ENCODE data around the gene FSIP2. TPM values are rescaled to one million over a fixed set of nuclear protein-coding genes. Genes with fewer than 3 reads are reported as not detected.

FSIP2 gene
- total and polyA plus RNA-seq, 5 donors from 2014 or later: 0.03 to 0.32 TPM; not detected in 3

DNA sequence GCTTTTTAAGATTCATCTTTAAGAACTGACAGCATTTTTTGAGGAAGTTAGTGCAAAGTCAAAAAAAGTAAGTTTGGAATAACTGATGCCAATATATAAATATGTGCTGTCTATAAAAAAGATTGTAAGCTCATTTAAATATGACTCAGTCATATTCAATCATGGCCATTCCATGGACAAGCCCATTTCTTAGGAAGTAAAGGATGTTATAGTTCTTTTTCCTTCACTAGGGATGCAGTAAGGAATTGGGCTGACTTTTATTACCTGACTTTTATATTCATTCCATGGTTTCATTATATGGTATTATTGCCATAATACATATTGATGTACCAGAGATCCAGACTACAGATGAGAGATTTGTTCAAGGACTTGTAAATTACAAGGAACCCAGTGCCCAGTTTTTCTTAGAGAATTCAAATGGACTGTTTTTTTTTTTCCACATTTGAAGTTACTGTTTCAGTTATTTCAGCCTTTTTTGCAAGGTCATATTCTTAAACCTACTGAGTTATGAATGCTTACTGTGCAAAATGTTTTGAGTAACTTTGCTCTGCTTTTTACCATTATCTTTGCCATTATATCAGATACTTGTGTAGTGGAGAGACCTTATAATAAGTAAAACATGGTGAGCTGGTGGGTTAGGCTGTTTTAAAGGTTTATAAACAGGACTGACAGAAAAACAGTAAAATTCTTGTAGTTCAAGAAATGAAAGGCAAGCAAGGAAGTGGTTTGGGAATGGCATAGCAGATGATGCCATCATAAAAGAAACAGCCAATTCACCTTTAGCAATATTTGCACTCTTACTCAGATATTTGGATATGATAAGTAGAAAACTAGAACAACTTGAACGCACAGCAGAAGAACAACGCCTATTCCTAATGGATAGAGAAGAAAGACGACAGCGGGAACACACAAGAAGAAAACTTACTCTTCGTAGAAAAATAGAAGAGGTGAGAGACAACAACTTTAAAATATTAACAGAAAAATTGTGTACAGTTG lies 7.6 kb downstream of the FSIP2 start:
- H3K4me1 ChIP-seq (ENCODE audit: control insufficient read depth, insufficient read depth, low read length, poor library complexity, severe bottlenecking): no peaks in the 10 kb centered on the region
- no peak for DNase-seq
- Mint-ChIP-seq H3K27me3 (no peaks in the 10 kb centered on the region), H3K36me3 (no peaks in the 10 kb centered on the region), H3K9me3 (peaks cover 0 to 7% (median 3%) of the 10 kb centered on the region in 7 donors), H3K4me1 (no peaks in the 10 kb centered on the region), H3K4me3 (no peak overlapping the region), H3K27ac (no peak overlapping the region)
- ATAC-seq (ENCODE audit: low read depth in 2 of 2): no peak
- H3K27me3 ChIP-seq (ENCODE audit: control insufficient read depth, insufficient read depth, low read length): no peaks in the 10 kb centered on the region
- H3K9me3 ChIP-seq (ENCODE audit: control insufficient read depth in 2 of 2, low read length in 2 of 2): no peaks in the 10 kb centered on the region
- no peaks in the 10 kb centered on the region for H3K36me3 ChIP-seq (ENCODE audit: control insufficient read depth, insufficient read depth, low read length)
- no peak overlapping the region for H3K4me3 ChIP-seq (ENCODE audit: low read depth, low read length)
- no peak overlapping the region for H3K27ac ChIP-seq (ENCODE audit: insufficient read depth, low read length, poor library complexity, severe bottlenecking)

- no peak overlapping the region for H3K27ac ChIP-seq (ENCODE audit: insufficient read depth, low read length, poor library complexity, severe bottlenecking)
- DNase-seq: no peak
- no peaks in the 10 kb centered on the region for H3K27me3 ChIP-seq (ENCODE audit: control insufficient read depth, insufficient read depth, low read length)
- no peak overlapping the region for H3K4me3 ChIP-seq (ENCODE audit: low read depth, low read length)
- H3K27me3 Mint-ChIP-seq: no peaks in the 10 kb centered on the region
- H3K9me3 Mint-ChIP-seq: peaks cover 2 to 30% (median 7%) of the 10 kb centered on the region in 7 donors
- no peak for ATAC-seq (ENCODE audit: low read depth in 2 of 2)
- no peaks in the 10 kb centered on the region for H3K36me3 ChIP-seq (ENCODE audit: control insufficient read depth, insufficient read depth, low read length)
- no peak overlapping the region for H3K27ac Mint-ChIP-seq
- H3K4me1 Mint-ChIP-seq: no peaks in the 10 kb centered on the region
- H3K36me3 Mint-ChIP-seq: no peaks in the 10 kb centered on the region
- no peaks in the 10 kb centered on the region for H3K4me1 ChIP-seq (ENCODE audit: control insufficient read depth, insufficient read depth, low read length, poor library complexity, severe bottlenecking)
- H3K9me3 ChIP-seq (ENCODE audit: control insufficient read depth in 2 of 2, low read length in 2 of 2): peaks cover 0 to 4% of the 10 kb centered on the region in 2 experiments
- no peak overlapping the region for H3K4me3 Mint-ChIP-seq
Measured at GRCh38 chr2:185757356-185757755, 18.8 kb downstream of the FSIP2 start.

DNA sequence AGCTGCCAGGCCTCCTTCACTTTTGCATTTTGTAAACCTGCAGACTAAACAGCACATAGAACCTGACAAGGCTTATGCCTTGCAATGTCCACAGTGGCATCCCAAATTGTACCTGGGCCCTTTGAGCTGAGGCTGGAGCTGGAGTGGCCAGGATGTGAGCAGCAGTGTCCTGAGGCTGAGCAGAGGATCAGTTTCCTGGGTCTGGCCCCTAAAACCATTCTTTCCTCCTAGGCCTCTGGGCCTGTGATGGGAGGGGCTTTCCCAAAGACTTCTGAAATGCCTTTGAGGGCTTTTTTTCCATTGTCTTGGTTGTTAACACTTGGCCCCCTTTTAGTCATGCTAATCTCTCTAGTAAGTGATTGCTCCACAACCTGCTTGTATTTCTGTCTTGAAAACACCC lies 32.8 kb downstream of the FSIP2 start:
- Histone ChIP-seq H3K27ac (ENCODE audit: insufficient read depth, low read length, poor library complexity, severe bottlenecking) (no peak overlapping the region), H3K4me1 (ENCODE audit: control insufficient read depth, insufficient read depth, low read length, poor library complexity, severe bottlenecking) (no peaks in the 10 kb centered on the region), H3K36me3 (ENCODE audit: control insufficient read depth, insufficient read depth, low read length) (no peaks in the 10 kb centered on the region), H3K9me3 (ENCODE audit: control insufficient read depth in 2 of 2, low read length in 2 of 2) (peaks cover 2 to 27% of the 10 kb centered on the region in 2 experiments), H3K4me3 (ENCODE audit: low read depth, low read length) (no peak overlapping the region), H3K27me3 (ENCODE audit: control insufficient read depth, insufficient read depth, low read length) (no peaks in the 10 kb centered on the region)
- Mint-ChIP-seq H3K36me3 (no peaks in the 10 kb centered on the region), H3K27ac (no peak overlapping the region), H3K27me3 (no peaks in the 10 kb centered on the region), H3K4me1 (no peaks in the 10 kb centered on the region), H3K9me3 (peaks cover 6 to 59% (median 12%) of the 10 kb centered on the region in 7 donors), H3K4me3 (no peak overlapping the region)
- ATAC-seq (ENCODE audit: low read depth in 2 of 2) (no peak), DNase-seq (no peak)

DNA sequence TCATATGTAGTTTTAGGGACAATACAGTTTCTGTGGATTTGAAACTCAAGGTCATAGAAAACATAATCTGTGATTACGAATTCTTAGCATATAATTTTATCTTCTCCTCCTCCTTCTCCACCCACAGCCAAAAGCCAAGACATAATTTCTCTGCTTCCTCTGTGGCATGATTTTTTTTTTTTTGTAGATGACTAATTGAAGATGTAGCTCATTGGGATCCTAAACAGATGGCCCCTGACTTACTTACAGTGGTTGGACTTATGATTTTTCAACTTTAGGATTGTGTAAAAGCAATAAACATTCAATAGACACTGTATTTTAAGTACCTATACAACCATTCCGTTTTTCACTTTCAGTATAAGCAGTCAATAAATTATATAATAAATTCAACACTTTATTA lies 42.3 kb downstream of the FSIP2 start:
- no peak overlapping the region for H3K27ac Mint-ChIP-seq
- DNase-seq (no peak), ATAC-seq (ENCODE audit: low read depth in 2 of 2) (no peak)
- no peaks in the 10 kb centered on the region for H3K4me1 Mint-ChIP-seq
- Histone ChIP-seq H3K4me1 (ENCODE audit: control insufficient read depth, insufficient read depth, low read length, poor library complexity, severe bottlenecking) (no peaks in the 10 kb centered on the region), H3K36me3 (ENCODE audit: control insufficient read depth, insufficient read depth, low read length) (no peaks in the 10 kb centered on the region), H3K4me3 (ENCODE audit: low read depth, low read length) (no peak overlapping the region), H3K27me3 (ENCODE audit: control insufficient read depth, insufficient read depth, low read length) (no peaks in the 10 kb centered on the region), H3K27ac (ENCODE audit: insufficient read depth, low read length, poor library complexity, severe bottlenecking) (no peak overlapping the region), H3K9me3 (ENCODE audit: control insufficient read depth in 2 of 2, low read length in 2 of 2) (peaks cover 0 to 2% of the 10 kb centered on the region in 2 experiments)
- peaks cover 0 to 3% (median 0%) of the 10 kb centered on the region in 7 donors for H3K9me3 Mint-ChIP-seq
- H3K36me3 Mint-ChIP-seq: peaks cover 4% of the 10 kb centered on the region
- no peaks in the 10 kb centered on the region for H3K27me3 Mint-ChIP-seq
- H3K4me3 Mint-ChIP-seq: no peak overlapping the region

- H3K27me3 Mint-ChIP-seq: no peaks in the 10 kb centered on the region
- H3K4me1 Mint-ChIP-seq: no peaks in the 10 kb centered on the region
- H3K4me1 ChIP-seq (ENCODE audit: control insufficient read depth, insufficient read depth, low read length, poor library complexity, severe bottlenecking): no peaks in the 10 kb centered on the region
- H3K27ac ChIP-seq (ENCODE audit: insufficient read depth, low read length, poor library complexity, severe bottlenecking): no peak overlapping the region
- H3K9me3 ChIP-seq (ENCODE audit: control insufficient read depth in 2 of 2, low read length in 2 of 2): peaks cover 0 to 2% of the 10 kb centered on the region in 2 experiments
- H3K27me3 ChIP-seq (ENCODE audit: control insufficient read depth, insufficient read depth, low read length): no peaks in the 10 kb centered on the region
- peaks cover 0 to 3% (median 1%) of the 10 kb centered on the region in 7 donors for H3K9me3 Mint-ChIP-seq
- peaks cover 4% of the 10 kb centered on the region for H3K36me3 Mint-ChIP-seq
- no peak overlapping the region for H3K4me3 Mint-ChIP-seq
- no peak for ATAC-seq (ENCODE audit: low read depth in 2 of 2)
- no peak overlapping the region for H3K4me3 ChIP-seq (ENCODE audit: low read depth, low read length)
- DNase-seq: no peak
- H3K36me3 ChIP-seq (ENCODE audit: control insufficient read depth, insufficient read depth, low read length): no peaks in the 10 kb centered on the region
- H3K27ac Mint-ChIP-seq: no peak overlapping the region
Measured at GRCh38 chr2:185782223-185782769, 43.7 kb downstream of the FSIP2 start.

GRCh38 chr2:185785156-185785555 lies 46.6 kb downstream of the FSIP2 start:
- DNase-seq (no peak), ATAC-seq (ENCODE audit: low read depth in 2 of 2) (no peak)
- Histone ChIP-seq H3K4me3 (ENCODE audit: low read depth, low read length) (no peak overlapping the region), H3K9me3 (ENCODE audit: control insufficient read depth in 2 of 2, low read length in 2 of 2) (peaks cover 0 to 2% of the 10 kb centered on the region in 2 experiments), H3K4me1 (ENCODE audit: control insufficient read depth, insufficient read depth, low read length, poor library complexity, severe bottlenecking) (no peaks in the 10 kb centered on the region), H3K27me3 (ENCODE audit: control insufficient read depth, insufficient read depth, low read length) (no peaks in the 10 kb centered on the region), H3K36me3 (ENCODE audit: control insufficient read depth, insufficient read depth, low read length) (no peaks in the 10 kb centered on the region), H3K27ac (ENCODE audit: insufficient read depth, low read length, poor library complexity, severe bottlenecking) (no peak overlapping the region)
- Mint-ChIP-seq H3K4me3 (no peak overlapping the region), H3K27ac (no peak overlapping the region), H3K4me1 (no peaks in the 10 kb centered on the region), H3K36me3 (peaks cover 8% of the 10 kb centered on the region), H3K27me3 (no peaks in the 10 kb centered on the region), H3K9me3 (peaks cover 0 to 3% (median 0%) of the 10 kb centered on the region in 7 donors)

DNA sequence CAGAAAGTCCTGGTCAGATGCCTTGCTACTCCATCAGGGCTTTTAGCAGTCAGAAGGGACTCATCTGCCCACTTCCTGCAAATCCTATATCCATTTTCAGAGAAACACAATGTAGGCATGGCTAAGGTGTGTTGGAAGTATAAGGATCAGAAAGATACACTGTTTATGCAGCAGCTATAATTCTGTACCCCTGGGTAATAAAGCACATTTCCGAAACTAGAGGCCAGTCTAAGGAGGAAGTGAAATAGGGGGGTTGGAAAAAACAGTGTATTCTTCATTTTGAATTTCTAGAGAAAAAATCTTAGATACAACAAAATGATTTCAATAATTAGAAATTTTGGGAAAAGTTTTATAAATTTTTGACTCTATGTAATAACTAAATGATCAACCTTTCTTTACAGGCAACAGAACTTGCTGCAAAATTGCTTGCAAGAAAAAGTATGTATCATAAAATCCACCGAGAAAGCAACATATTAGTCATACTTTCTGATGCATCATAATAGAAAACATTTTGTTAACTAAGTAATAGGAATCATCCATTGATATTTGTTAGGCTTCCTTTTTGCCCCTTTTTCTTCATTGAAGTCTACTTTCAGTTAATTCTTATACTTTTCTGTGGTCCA lies 47.4 kb downstream of the FSIP2 start:
- H3K4me3 ChIP-seq (ENCODE audit: low read depth, low read length): no peak overlapping the region
- H3K9me3 ChIP-seq (ENCODE audit: control insufficient read depth in 2 of 2, low read length in 2 of 2): peaks cover 0 to 2% of the 10 kb centered on the region in 2 experiments
- no peak for ATAC-seq (ENCODE audit: low read depth in 2 of 2)
- no peak for DNase-seq
- Mint-ChIP-seq H3K4me1 (no peaks in the 10 kb centered on the region), H3K36me3 (peaks cover 8% of the 10 kb centered on the region), H3K27me3 (no peaks in the 10 kb centered on the region), H3K9me3 (peaks cover 0 to 3% (median 0%) of the 10 kb centered on the region in 7 donors), H3K4me3 (no peak overlapping the region), H3K27ac (no peak overlapping the region)
- no peak overlapping the region for H3K27ac ChIP-seq (ENCODE audit: insufficient read depth, low read length, poor library complexity, severe bottlenecking)
- no peaks in the 10 kb centered on the region for H3K36me3 ChIP-seq (ENCODE audit: control insufficient read depth, insufficient read depth, low read length)
- no peaks in the 10 kb centered on the region for H3K4me1 ChIP-seq (ENCODE audit: control insufficient read depth, insufficient read depth, low read length, poor library complexity, severe bottlenecking)
- H3K27me3 ChIP-seq (ENCODE audit: control insufficient read depth, insufficient read depth, low read length): no peaks in the 10 kb centered on the region

Measured in CD4-positive, CD25-positive, alpha-beta regulatory T cell (primary cell).